Stimulated activated CD4-positive, alpha-beta T cell treated with anti-CD3 and anti-CD28 coated beads, Interleukin-4, amount 100 ng/mL, for 24 hours (primary cell): ENCODE measurements around the gene ATXN7L3.

Source experiments
- DNase-seq: peaks from one replicate; pipeline ENCODE4 v3.0.0-alpha.2; 2020

The ATXN7L3 gene

GRCh38 chr17:44218344-44219107, 18.8 kb upstream of the ATXN7L3 start:
- DNase-seq, result peak; percentile 83

- DNase-seq, result no peak
Measured at GRCh38 chr17:44217738-44218343, 18.2 kb upstream of the ATXN7L3 start.

GRCh38 chr17:44216694-44217093, 17.0 kb upstream of the ATXN7L3 start:
- DNase-seq, result no peak

- no peak for DNase-seq
Measured at GRCh38 chr17:44216173-44216572, 16.5 kb upstream of the ATXN7L3 start.

GRCh38 chr17:44214896-44215295, 15.2 kb upstream of the ATXN7L3 start:
- no peak for DNase-seq

GRCh38 chr17:44214230-44214494, 14.5 kb upstream of the ATXN7L3 start:
- DNase-seq, result no peak

GRCh38 chr17:44213403-44214229, 13.9 kb upstream of the ATXN7L3 start:
- no peak for DNase-seq

GRCh38 chr17:44212507-44213402, 13.1 kb upstream of the ATXN7L3 start:
- DNase-seq, result no peak

GRCh38 chr17:44211281-44212265, 11.9 kb upstream of the ATXN7L3 start:
- no peak for DNase-seq

- DNase-seq, result peak; percentile 90
Measured at GRCh38 chr17:44210342-44211192, 10.9 kb upstream of the ATXN7L3 start.

GRCh38 chr17:44209786-44210341, 10.2 kb upstream of the ATXN7L3 start:
- DNase-seq, result peak; percentile 65

- no peak for DNase-seq
Measured at GRCh38 chr17:44207743-44208142, 8.1 kb upstream of the ATXN7L3 start.

- DNase-seq, result no peak
Measured at GRCh38 chr17:44207319-44207718, 7.6 kb upstream of the ATXN7L3 start.

- DNase-seq, result no peak
Measured at GRCh38 chr17:44206825-44207155, 7.1 kb upstream of the ATXN7L3 start.

- DNase-seq, result no peak
Measured at GRCh38 chr17:44205962-44206824, 6.5 kb upstream of the ATXN7L3 start.

- DNase-seq, result no peak
Measured at GRCh38 chr17:44204441-44204882, 4.8 kb upstream of the ATXN7L3 start.

GRCh38 chr17:44203731-44204440, 4.2 kb upstream of the ATXN7L3 start:
- peak; percentile 59 for DNase-seq

GRCh38 chr17:44202756-44203155, 3.1 kb upstream of the ATXN7L3 start:
- no peak for DNase-seq
